K562 (cell line): ENCODE data around the gene LSP1.

ENCODE experiments used
- BACH1 ChIP-seq: fragments of 200-800 bp; sonication (Bioruptor generic); IDR thresholded peaks from 2 replicates; pipeline ENCODE4 v1.6.1; 2016; ENCODE audit warnings: missing genetic modification characterization, missing compliant biosample characterization
- JUND ChIP-seq, 2 experiments: IDR thresholded peaks; 2 replicates in 1 of 2; 3 replicates in 1 of 2; pipeline ENCODE4 v1.6.1; 2011; ENCODE audit warnings: borderline replicate concordance in 2 of 2, low read depth in 2 of 2, low read length in 2 of 2, improper control_type of control experiment in 1 of 2, missing biosample characterization in 1 of 2, missing genetic modification characterization in 1 of 2, missing genetic modification reagents in 1 of 2
- MXI1 ChIP-seq: IDR thresholded peaks from 2 replicates; pipeline ENCODE4 v1.6.1; 2011; ENCODE audit warnings: low read depth, mild to moderate bottlenecking, improper control_type of control experiment, low read length

- TF ChIP-seq MXI1 (no peak), JUND (IDR thresholded peaks at IDR 0.05; ENCODE audit: borderline replicate concordance, low read depth, low read length) (no peak), JUND (tag; IDR thresholded peaks at IDR 0.05; ENCODE audit: borderline replicate concordance, low read depth, low read length) (no peak), BACH1 (tag) (no peak)
Measured at GRCh38 chr11:1893581-1894359, 40.9 kb downstream of the LSP1 start.
